HG02970 (cell line): ENCODE data around the gene CKLF.
"Not testable (repeated sequence)": the region's sequence is repeated elsewhere in the genome, so short reads cannot be mapped to it uniquely, and the experiment has no call there.

Experiments
- ATAC-seq: cut with Tn5 transposase; IDR thresholded peaks from one replicate; pipeline ENCODE4 v1.9.1; 2021; ENCODE audit warnings: mild to moderate bottlenecking, moderate library complexity, moderate number of reproducible peaks; ENCODE audit not compliant: unreplicated experiment, low FRiP score

The CKLF gene

GRCh38 chr16:66590322-66590721 lies 37.9 kb downstream of the CKLF start:
- ATAC-seq = no peak

- no peak for ATAC-seq
These were observed 38.6 kb downstream of the CKLF start for GRCh38 chr16:66591018-66591417.

GRCh38 chr16:66592241-66592640 lies 39.9 kb downstream of the CKLF start:
- no peak for ATAC-seq

- no peak for ATAC-seq
These were observed 40.4 kb downstream of the CKLF start for GRCh38 chr16:66592814-66593213.

GRCh38 chr16:66594739-66595138 lies 42.4 kb downstream of the CKLF start:
- ATAC-seq = no peak

GRCh38 chr16:66596559-66596958 lies 44.2 kb downstream of the CKLF start:
- not testable (repeated sequence) for ATAC-seq

GRCh38 chr16:66596986-66597848 lies 44.8 kb downstream of the CKLF start:
- no peak for ATAC-seq

GRCh38 chr16:66598111-66598510 lies 45.7 kb downstream of the CKLF start:
- no peak for ATAC-seq

GRCh38 chr16:66599726-66600125 lies 47.4 kb downstream of the CKLF start:
- no peak for ATAC-seq

GRCh38 chr16:66600477-66600876 lies 48.1 kb downstream of the CKLF start:
- ATAC-seq = no peak

- ATAC-seq = no peak
These were observed 49.1 kb downstream of the CKLF start for GRCh38 chr16:66601471-66601870.

- ATAC-seq = no peak
These were observed 51.4 kb downstream of the CKLF start for GRCh38 chr16:66603537-66604375.

- ATAC-seq = peak; percentile 46
These were observed 52.2 kb downstream of the CKLF start, which contains the start of gene CMTM3 for GRCh38 chr16:66604376-66605176. TSS of gene CMTM3 (plus strand) at chr16:66604704. CDS start at chr16:66604806, 102 bp downstream.

GRCh38 chr16:66605177-66605978 lies 53.0 kb downstream of the CKLF start:
- peak; percentile 6 for ATAC-seq

- ATAC-seq = no peak
These were observed 53.8 kb downstream of the CKLF start for GRCh38 chr16:66605979-66606751.

- no peak for ATAC-seq
These were observed 56.1 kb downstream of the CKLF start for GRCh38 chr16:66608241-66609138.

- no peak for ATAC-seq
These were observed 56.7 kb downstream of the CKLF start for GRCh38 chr16:66609139-66609510.
